ENCODE measurements around the gene TNFRSF1B. TPM values are rescaled to one million over a fixed set of nuclear protein-coding genes. Genes with fewer than 3 reads are reported as not detected.
A peak's percentile ranks its signal among the peaks of the same experiment; 100 is the strongest.
"Not testable (repeated sequence)": the region's sequence is repeated elsewhere in the genome, so short reads cannot be mapped to it uniquely, and the experiment has no call there.

TNFRSF1B gene
- total RNA-seq, 2 experiments from 2014 or later, result 294 to 370 TPM

DNA sequence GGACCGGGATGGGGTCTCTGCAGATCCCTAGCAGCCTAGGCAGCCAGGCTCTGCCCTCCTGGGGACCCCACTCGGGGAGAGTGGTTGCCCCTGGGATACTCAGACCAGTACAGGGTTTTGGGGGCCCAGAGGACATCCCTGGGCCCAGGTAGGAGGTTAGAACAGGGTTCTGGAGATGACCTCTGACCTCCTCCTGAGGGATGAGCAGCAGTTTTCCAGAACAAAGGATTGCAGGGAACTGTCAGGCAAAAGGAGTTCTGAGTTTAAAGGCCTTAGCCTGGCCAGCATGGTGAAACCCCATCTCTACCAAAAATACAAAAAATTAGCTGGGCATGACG is 42.7 kb downstream of the TNFRSF1B start:
- no peaks in the 10 kb centered on the region for H3K9me3 Mint-ChIP-seq (ENCODE audit: low read depth)
- H3K4me3 Mint-ChIP-seq, result no peak overlapping the region
- H3K36me3 Mint-ChIP-seq, result peaks cover 18% of the 10 kb centered on the region
- CTCF ChIA-PET, result interaction anchor here (1.1 to 16.4 kb wide), 10 partner anchors 12 to 450 kb away, joined by 3 to 296 read pairs (median 6); no protein-coding TSS in a partner anchor
- peaks cover 41% of the 10 kb centered on the region for H3K4me1 Mint-ChIP-seq
- no peak for ATAC-seq
- H3K27ac Mint-ChIP-seq, result peak overlapping the region; percentile 61
- no peak for DNase-seq
- no peaks in the 10 kb centered on the region for H3K27me3 Mint-ChIP-seq

- no peak for DNase-seq
- H3K4me3 Mint-ChIP-seq, result no peak overlapping the region
- no peak for ATAC-seq
- H3K36me3 Mint-ChIP-seq, result no peaks in the 10 kb centered on the region
- CTCF ChIA-PET, result interaction anchor here (1.1 to 4.3 kb wide), 6 partner anchors 11 to 104 kb away, joined by 4 to 23 read pairs (median 4); partner anchors contain the start of gene VPS13D
- H3K27ac Mint-ChIP-seq, result no peak overlapping the region
- H3K27me3 Mint-ChIP-seq, result peaks cover 6% of the 10 kb centered on the region
- peaks cover 6% of the 10 kb centered on the region for H3K4me1 Mint-ChIP-seq
- H3K9me3 Mint-ChIP-seq (ENCODE audit: low read depth), result no peaks in the 10 kb centered on the region
Observed at GRCh38 chr1:12215118-12215961, 48.5 kb downstream of the TNFRSF1B start.

- DNase-seq (no peak), ATAC-seq (no peak)
- CTCF ChIA-PET, result interaction anchor here (1.0 to 4.2 kb wide), 3 partner anchors 8 to 95 kb away, joined by 3 to 19 read pairs (median 10); no protein-coding TSS in a partner anchor
- H3K27ac Mint-ChIP-seq, result no peak overlapping the region
- peaks cover 6% of the 10 kb centered on the region for H3K27me3 Mint-ChIP-seq
- no peak overlapping the region for H3K4me3 Mint-ChIP-seq
- peaks cover 5% of the 10 kb centered on the region for H3K9me3 Mint-ChIP-seq (ENCODE audit: low read depth)
- no peaks in the 10 kb centered on the region for H3K4me1 Mint-ChIP-seq
- peaks cover 5% of the 10 kb centered on the region for H3K36me3 Mint-ChIP-seq
Observed at GRCh38 chr1:12219800-12220199, 53.0 kb downstream of the TNFRSF1B start.

GRCh38 chr1:12220890-12221289 is 54.1 kb downstream of the TNFRSF1B start:
- Mint-ChIP-seq H3K4me1 (no peaks in the 10 kb centered on the region), H3K27me3 (peaks cover 5% of the 10 kb centered on the region), H3K36me3 (peaks cover 5% of the 10 kb centered on the region), H3K9me3 (ENCODE audit: low read depth) (peaks cover 5% of the 10 kb centered on the region), H3K4me3 (no peak overlapping the region), H3K27ac (no peak overlapping the region)
- ATAC-seq (no peak), DNase-seq (no peak)
- CTCF ChIA-PET, result interaction anchor here (1.6 to 4.2 kb wide), 2 partner anchors 11 to 96 kb away, joined by 4 to 19 read pairs; no protein-coding TSS in a partner anchor

GRCh38 chr1:12222700-12223099 is 55.9 kb downstream of the TNFRSF1B start:
- CTCF ChIA-PET, result interaction anchor here (1.5 kb wide), 1 partner anchor 98 kb away, joined by 6 read pairs; no protein-coding TSS in a partner anchor
- not testable (repeated sequence) for H3K4me1 Mint-ChIP-seq; DNase-seq; H3K27ac Mint-ChIP-seq; ATAC-seq; H3K4me3 Mint-ChIP-seq; H3K9me3 Mint-ChIP-seq (ENCODE audit: low read depth); H3K36me3 Mint-ChIP-seq; H3K27me3 Mint-ChIP-seq

DNA sequence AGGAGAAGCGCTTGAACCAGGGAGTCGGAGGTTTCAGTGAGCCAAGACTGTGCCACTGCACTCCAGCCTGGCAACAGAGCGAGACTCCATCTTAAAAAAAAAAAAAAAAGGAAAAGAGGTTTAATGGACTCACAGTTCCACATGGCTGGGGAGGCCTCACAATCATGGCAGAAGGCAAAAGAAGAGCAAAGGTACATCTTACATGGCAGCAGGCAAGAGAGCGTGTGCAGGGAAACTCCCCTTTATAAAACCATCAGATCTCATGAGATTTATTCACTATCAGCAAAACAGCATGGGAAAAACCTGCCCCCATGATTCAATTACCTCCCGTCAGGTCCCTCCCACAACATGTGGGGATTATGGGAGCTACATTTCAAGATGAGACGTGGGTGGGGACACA is 57.3 kb downstream of the TNFRSF1B start:
- H3K4me1 Mint-ChIP-seq, CTCF ChIA-PET, H3K36me3 Mint-ChIP-seq: not testable (repeated sequence)

GRCh38 chr1:12228979-12229378 is 62.2 kb downstream of the TNFRSF1B start:
- H3K27ac Mint-ChIP-seq, result no peak overlapping the region
- CTCF ChIA-PET, result interaction anchor here (0.8 to 6.9 kb wide), 16 partner anchors 9 to 427 kb away, joined by 3 to 69 read pairs (median 3); no protein-coding TSS in a partner anchor
- H3K9me3 Mint-ChIP-seq (ENCODE audit: low read depth), result peaks cover 2% of the 10 kb centered on the region
- H3K27me3 Mint-ChIP-seq, result peaks cover 5% of the 10 kb centered on the region
- no peak overlapping the region for H3K4me3 Mint-ChIP-seq
- peaks cover 14% of the 10 kb centered on the region for H3K4me1 Mint-ChIP-seq
- ATAC-seq (no peak), DNase-seq (no peak)
- H3K36me3 Mint-ChIP-seq, result no peaks in the 10 kb centered on the region

More for the DNA sequence above, 57.3 kb downstream of the TNFRSF1B start:
- H3K27ac Mint-ChIP-seq; H3K4me3 Mint-ChIP-seq; DNase-seq; ATAC-seq; H3K27me3 Mint-ChIP-seq; H3K9me3 Mint-ChIP-seq (ENCODE audit: low read depth): not testable (repeated sequence)

GRCh38 chr1:12229386-12229834 is 62.6 kb downstream of the TNFRSF1B start:
- H3K27me3 Mint-ChIP-seq, result peaks cover 5% of the 10 kb centered on the region
- no peaks in the 10 kb centered on the region for H3K9me3 Mint-ChIP-seq (ENCODE audit: low read depth)
- H3K36me3 Mint-ChIP-seq, result no peaks in the 10 kb centered on the region
- H3K27ac Mint-ChIP-seq, result no peak overlapping the region
- H3K4me1 Mint-ChIP-seq, result peaks cover 14% of the 10 kb centered on the region
- peak overlapping the region; percentile 27 for H3K4me3 Mint-ChIP-seq
- peak; percentile 3 for ATAC-seq
- no peak for DNase-seq
- CTCF ChIA-PET, result interaction anchor here (0.8 to 6.9 kb wide), 16 partner anchors 9 to 427 kb away, joined by 3 to 69 read pairs (median 3); no protein-coding TSS in a partner anchor

DNA sequence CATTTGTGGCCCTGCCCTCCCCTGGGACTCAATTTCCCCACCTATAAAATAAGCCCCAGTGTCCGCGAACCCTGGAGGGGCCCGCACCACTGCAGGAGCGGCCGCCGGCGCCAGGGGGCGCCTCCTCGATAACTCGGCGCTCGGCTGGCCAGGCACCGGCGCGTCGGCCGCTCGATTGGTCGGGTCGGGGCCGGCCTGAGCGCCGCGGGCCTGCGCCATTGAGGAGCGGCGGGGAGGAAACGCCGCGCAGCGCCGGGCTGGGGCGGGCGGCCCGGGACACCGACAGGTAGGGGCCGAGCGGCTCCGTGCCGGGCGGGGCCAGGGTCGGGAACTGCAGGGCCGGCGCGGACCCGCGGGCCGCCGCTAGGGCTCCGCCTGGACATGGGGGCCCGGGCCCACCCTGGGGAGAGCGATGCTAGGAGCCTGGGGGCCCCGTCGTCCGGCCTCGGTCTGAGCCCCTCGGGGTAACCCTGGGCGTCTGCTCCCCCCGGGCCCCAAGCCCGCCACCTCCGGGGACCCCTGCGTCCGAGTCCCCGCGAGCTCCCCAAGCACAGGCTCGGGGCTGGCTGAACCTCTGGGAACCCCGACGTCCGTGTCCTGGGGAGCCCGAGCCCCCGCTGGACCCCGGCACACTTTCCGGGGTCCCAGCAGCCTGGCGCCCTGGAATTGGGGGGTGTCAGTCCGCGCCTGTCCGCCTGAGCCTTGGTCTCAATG is 63.2 kb downstream of the TNFRSF1B start, which contains the start of gene VPS13D:
VPS13D (plus strand) TSS at position 196 of the 714 bp plus-strand sequence. CDS start 4,237 bp downstream, outside the sequence.
- ATAC-seq, result peak; percentile 98
- H3K9me3 Mint-ChIP-seq (ENCODE audit: low read depth), result no peaks in the 10 kb centered on the region
- peaks cover 2% of the 10 kb centered on the region for H3K27me3 Mint-ChIP-seq
- peak within 1 kb of the TSS; percentile 81 for H3K4me3 Mint-ChIP-seq
- CTCF ChIA-PET, result interaction anchor here (0.6 to 6.9 kb wide), 11 partner anchors 14 to 429 kb away, joined by 3 to 69 read pairs (median 3); no protein-coding TSS in a partner anchor
- H3K4me1 Mint-ChIP-seq, result peaks cover 17% of the 10 kb centered on the region
- H3K27ac Mint-ChIP-seq, result peak within 1 kb of the TSS; percentile 61
- peaks cover 2% of the 10 kb centered on the region for H3K36me3 Mint-ChIP-seq
- DNase-seq, result peak; percentile 86

DNA sequence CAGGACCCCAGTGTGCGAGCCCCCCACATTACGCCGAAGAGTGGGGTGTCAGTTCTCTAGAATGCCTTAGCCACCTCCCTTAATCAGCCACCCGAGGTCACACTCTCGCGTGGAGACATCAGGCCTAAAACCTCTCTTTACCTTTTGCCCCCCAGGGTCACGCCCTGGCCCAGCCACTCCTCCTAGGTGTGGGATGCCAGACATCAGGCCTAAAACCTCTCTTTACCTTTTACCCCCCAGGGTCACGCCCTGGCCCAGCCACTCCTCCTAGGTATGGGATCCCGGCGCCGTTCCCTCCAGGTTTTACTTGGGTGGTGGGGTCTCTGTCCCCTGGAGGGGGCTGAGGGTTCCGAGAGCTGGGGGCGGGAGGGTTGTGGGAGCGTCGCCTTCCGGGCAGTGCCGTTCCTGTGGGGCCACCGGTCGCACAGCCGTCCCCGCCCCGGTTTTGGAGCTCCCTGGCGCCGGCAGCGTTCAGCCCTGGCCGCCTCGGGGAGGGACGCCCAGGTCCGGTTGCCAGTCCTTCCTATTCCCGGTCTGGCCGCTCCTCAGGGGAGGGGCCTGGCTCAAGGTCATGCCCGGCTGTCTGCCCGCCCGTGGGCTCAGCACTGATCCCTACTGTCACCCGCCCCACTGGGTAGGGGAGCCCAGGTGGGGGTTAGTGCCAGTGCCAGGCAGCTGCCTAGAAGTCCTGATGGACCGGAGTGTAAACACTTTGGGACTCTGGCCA is 63.9 kb downstream of the TNFRSF1B start:
- Mint-ChIP-seq H3K9me3 (ENCODE audit: low read depth) (no peaks in the 10 kb centered on the region), H3K27me3 (peaks cover 2% of the 10 kb centered on the region), H3K36me3 (peaks cover 4% of the 10 kb centered on the region), H3K27ac (peak overlapping the region; percentile 61), H3K4me1 (peaks cover 17% of the 10 kb centered on the region), H3K4me3 (peak overlapping the region; percentile 81)
- CTCF ChIA-PET, result interaction anchor here (0.6 to 6.9 kb wide), 8 partner anchors 13 to 428 kb away, joined by 3 to 69 read pairs (median 3); no protein-coding TSS in a partner anchor
- ATAC-seq (peak; percentile 14), DNase-seq (no peak)

- CTCF ChIA-PET, result interaction anchor here (0.8 to 6.9 kb wide), 5 partner anchors 12 to 107 kb away, joined by 3 to 69 read pairs (median 3); no protein-coding TSS in a partner anchor
- DNase-seq, result no peak
- Mint-ChIP-seq H3K4me3 (peak overlapping the region; percentile 81), H3K27me3 (peaks cover 2% of the 10 kb centered on the region), H3K9me3 (ENCODE audit: low read depth) (no peaks in the 10 kb centered on the region), H3K36me3 (peaks cover 5% of the 10 kb centered on the region), H3K4me1 (peaks cover 17% of the 10 kb centered on the region), H3K27ac (no peak overlapping the region)
- ATAC-seq, result no peak
Observed at GRCh38 chr1:12231276-12231595, 64.4 kb downstream of the TNFRSF1B start.

DNA sequence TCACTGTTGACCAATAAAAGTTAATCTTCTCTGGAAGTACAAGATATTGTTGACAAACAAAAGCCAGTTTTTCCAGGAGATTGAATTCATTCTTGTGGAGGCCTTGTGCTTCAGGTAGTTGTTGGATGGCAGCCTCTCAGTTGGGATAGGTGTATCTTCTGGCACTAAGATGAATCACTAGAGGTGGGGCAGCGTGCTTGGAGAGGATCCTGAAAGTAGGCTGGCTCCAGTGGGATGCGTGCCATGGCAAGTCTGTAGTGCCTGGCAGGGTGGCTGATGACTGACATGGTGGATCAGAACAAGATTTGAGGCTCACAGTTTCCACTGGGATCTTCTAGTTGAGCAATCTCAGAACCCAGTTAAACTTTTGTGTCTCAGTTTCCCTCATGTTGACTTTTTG is 65.4 kb downstream of the TNFRSF1B start:
- Mint-ChIP-seq H3K9me3 (ENCODE audit: low read depth) (no peaks in the 10 kb centered on the region), H3K27ac (no peak overlapping the region), H3K27me3 (peaks cover 2% of the 10 kb centered on the region), H3K4me1 (peaks cover 17% of the 10 kb centered on the region), H3K36me3 (peaks cover 7% of the 10 kb centered on the region), H3K4me3 (no peak overlapping the region)
- no peak for ATAC-seq
- CTCF ChIA-PET, result interaction anchor here (1.0 to 6.9 kb wide), 3 partner anchors 106 to 426 kb away, joined by 4 to 69 read pairs (median 4); no protein-coding TSS in a partner anchor
- no peak for DNase-seq
